CD14-positive monocyte (primary cell): ENCODE data around the gene CANT1. TPM values are rescaled to one million over a fixed set of nuclear protein-coding genes. Genes with fewer than 3 reads are reported as not detected.

Experiments used
- DNase-seq, 3 donors: peaks; one replicate each; pipeline ENCODE4 v3.0.0-alpha.2; 2011 to 2022
- H2AFZ ChIP-seq: 2 replicates; pipeline ENCODE4 v1.6.0; 2012; ENCODE audit warnings: mild to moderate bottlenecking, low read depth, low read length, inconsistent platforms; ENCODE audit not compliant: insufficient read depth, poor library complexity, severe bottlenecking
- H3K27ac ChIP-seq, 2 donors: 1 replicate in 1 of 2; 2 replicates in 1 of 2; pipeline ENCODE4 v1.5.1; 2012 to 2013; ENCODE audit warnings: low read length in 2 of 2, control low read depth in 1 of 2, inconsistent platforms in 1 of 2, low read depth in 1 of 2, mild to moderate bottlenecking in 1 of 2
- H3K27me3 ChIP-seq, 2 donors: one replicate each; pipeline versions ENCODE4 v1.6.0 to v1.6.1; 2011 to 2013; ENCODE audit warnings: low read length in 2 of 2; ENCODE audit not compliant: control insufficient read depth in 2 of 2, insufficient read depth in 2 of 2
- H3K36me3 ChIP-seq, 2 donors: replicated peaks in 1 of 2; 1 replicate in 1 of 2; 2 replicates in 1 of 2; pipeline versions ENCODE4 v1.5.1 to v1.6.1; 2012 to 2013; ENCODE audit warnings: low read length in 2 of 2, control low read depth in 1 of 2, inconsistent platforms in 1 of 2, mild to moderate bottlenecking in 1 of 2; ENCODE audit not compliant: insufficient read depth in 2 of 2, control insufficient read depth in 1 of 2
- H3K4me1 ChIP-seq, 2 donors: 1 replicate in 1 of 2; 2 replicates in 1 of 2; pipeline versions ENCODE4 v1.5.1 to v1.6.1; 2012 to 2013; ENCODE audit warnings: low read length in 2 of 2, control low read depth in 1 of 2, inconsistent platforms in 1 of 2, mild to moderate bottlenecking in 1 of 2, moderate library complexity in 1 of 2; ENCODE audit not compliant: insufficient read depth in 2 of 2, control insufficient read depth in 1 of 2
- H3K4me2 ChIP-seq: replicated peaks from 2 replicates; pipeline ENCODE3; 2012; ENCODE audit warnings: low read length, moderate library complexity, mild to moderate bottlenecking; ENCODE audit not compliant: poor library complexity, severe bottlenecking; ENCODE audit errors: extremely low read depth
- H3K4me3 ChIP-seq, 3 experiments: fragments of 200-600 bp in 1 of 3; sonication (generic) in 1 of 3; replicated peaks in 1 of 3; 1 replicate in 2 of 3; 2 replicates in 1 of 3; pipeline ENCODE4 v1.5.1; 2011 to 2013; ENCODE audit warnings: low read length in 3 of 3, mild to moderate bottlenecking in 3 of 3, control low read depth in 2 of 3, low read depth in 2 of 3, inconsistent platforms in 1 of 3, moderate library complexity in 1 of 3
- H3K79me2 ChIP-seq: 2 replicates; pipeline ENCODE4 v1.6.0; 2012; ENCODE audit warnings: mild to moderate bottlenecking, control low read depth, inconsistent platforms, low read length, moderate library complexity; ENCODE audit not compliant: insufficient read depth
- H3K9ac ChIP-seq: 2 replicates; pipeline ENCODE4 v1.6.0; 2017; ENCODE audit warnings: low read length, mild to moderate bottlenecking; ENCODE audit not compliant: insufficient read depth, poor library complexity, severe bottlenecking
- H3K9me3 ChIP-seq, 2 donors: replicated peaks in 1 of 2; 1 replicate in 1 of 2; 2 replicates in 1 of 2; pipeline versions ENCODE4 v1.5.1 to v1.6.1; 2012 to 2013; ENCODE audit warnings: low read length in 2 of 2, control low read depth in 1 of 2; ENCODE audit not compliant: control insufficient read depth in 1 of 2, insufficient read depth in 1 of 2
- H4K20me1 ChIP-seq: 2 replicates; pipeline ENCODE4 v1.6.0; 2012; ENCODE audit warnings: mild to moderate bottlenecking, low read length, control low read depth, moderate library complexity; ENCODE audit not compliant: insufficient read depth
- H3K27ac Mint-ChIP-seq, 7 donors: one replicate each; pipeline ENCODE4 v1.8.0; 2020; ENCODE audit warnings: mild to moderate bottlenecking in 7 of 7, mixed read lengths in 7 of 7, moderate library complexity in 6 of 7, inconsistent platforms in 2 of 7
- H3K27me3 Mint-ChIP-seq, 3 donors: one replicate each; pipeline ENCODE4 v1.8.0; 2021 to 2022; ENCODE audit warnings: low read depth in 3 of 3, mild to moderate bottlenecking in 3 of 3, mixed read lengths in 3 of 3, moderate library complexity in 3 of 3, inconsistent platforms in 1 of 3
- H3K36me3 Mint-ChIP-seq, 2 donors: one replicate each; pipeline ENCODE4 v1.8.0; 2020; ENCODE audit warnings: mixed read lengths in 2 of 2, inconsistent platforms in 1 of 2, mild to moderate bottlenecking in 1 of 2
- H3K4me1 Mint-ChIP-seq: one replicate; pipeline ENCODE4 v1.8.0; 2020; ENCODE audit warnings: mild to moderate bottlenecking, mixed read lengths
- H3K4me3 Mint-ChIP-seq, 2 donors: one replicate each; pipeline ENCODE4 v1.8.0; 2020; ENCODE audit warnings: mild to moderate bottlenecking in 2 of 2, mixed read lengths in 2 of 2, moderate library complexity in 1 of 2
- H3K9me3 Mint-ChIP-seq, 7 donors: one replicate each; pipeline ENCODE4 v1.8.0; 2020 to 2022; ENCODE audit warnings: mixed read lengths in 7 of 7, mild to moderate bottlenecking in 6 of 7, moderate library complexity in 6 of 7, inconsistent platforms in 2 of 7
- CTCF ChIP-seq: fragments of 200-600 bp; IDR thresholded peaks from one replicate; pipeline ENCODE4 v1.8.0; 2022; ENCODE audit warnings: antibody characterized with exemption, mild to moderate bottlenecking
- WGBS: methylation state at CpG from one replicate; pipeline ENCODE4 v1.1.5; 2013; ENCODE audit warnings: missing lambda C conversion rate; ENCODE audit not compliant: insufficient coverage; 5-methylcytosine and 5-hydroxymethylcytosine counted together
- intact Hi-C, 2 donors: fragments of 100-400 bp; cut with micrococcal nuclease; formaldehyde crosslinking; loops; one replicate each; pipeline versions ENCODE4 v1.15.0 to v1.15.1; 2023
- polyA plus RNA-seq, 3 donors: library from polyadenylated mRNA; depleted of rRNA in 1 of 3; unstranded in 2 of 3; stranded (reverse) in 1 of 3; fragments of 300-500 nt in 2 of 3; fragments of >200 nt in 1 of 3; fragmentation: Illumina TruSeq in 2 of 3; gene quantifications; 1 replicate in 2 of 3; 2 replicates in 1 of 3; pipeline ENCODE4 v1.2.3, GENCODE V29; 2012 to 2021

CANT1 gene
- polyA plus RNA-seq, 3 donors, result 10.6 to 16.6 (median 14.3) TPM

DNA sequence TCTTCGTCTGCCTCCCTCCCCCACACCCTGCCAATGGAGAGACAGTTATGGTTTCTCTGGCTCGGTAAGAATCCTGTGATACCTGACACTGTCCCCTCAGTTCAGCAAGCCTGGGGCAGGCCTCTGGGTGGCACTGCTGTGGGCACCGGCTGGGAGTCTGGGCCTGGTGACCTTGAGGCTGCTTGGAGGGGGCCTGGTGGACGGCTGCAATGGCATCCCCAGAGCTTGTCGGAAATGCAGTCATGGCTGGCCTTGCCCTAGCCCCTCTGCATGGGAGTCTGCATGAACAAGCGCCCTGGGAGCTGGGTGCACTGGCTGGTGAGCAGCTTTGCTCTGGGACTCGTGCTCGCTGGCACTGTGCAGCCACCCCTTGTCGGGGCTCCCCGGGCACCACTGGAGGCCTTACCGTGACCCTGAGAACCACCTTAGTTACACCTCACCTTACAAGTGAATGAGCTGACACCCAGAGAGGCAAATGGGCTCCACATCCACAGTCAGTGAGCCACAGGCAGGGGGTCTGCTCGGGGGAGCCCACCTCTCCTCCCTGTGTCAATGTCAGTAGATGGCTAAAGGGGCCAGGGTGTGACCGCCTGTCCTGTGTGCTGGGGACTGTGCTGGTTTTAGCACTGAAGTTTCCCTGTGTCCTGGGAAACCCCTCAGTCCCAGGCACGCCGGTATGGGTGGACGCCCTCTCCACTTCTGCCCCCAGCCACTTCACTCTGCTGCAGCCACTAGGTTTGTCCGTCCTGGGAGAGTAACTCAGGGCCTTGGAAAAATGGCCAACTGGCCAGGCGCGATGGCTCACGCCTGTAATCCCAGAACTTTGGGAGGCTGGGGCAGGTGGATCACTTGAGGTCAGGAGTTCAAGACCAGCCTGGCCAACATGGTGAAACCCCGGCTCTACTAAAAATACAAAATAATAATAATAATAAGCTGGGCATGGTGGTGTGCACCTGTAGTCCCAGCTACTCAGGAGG is 31.3 kb downstream of the CANT1 start:
- Histone ChIP-seq H3K4me3 (no peak overlapping the region), H3K4me2 (no peak overlapping the region), H3K36me3 (no peaks in the 10 kb centered on the region), H3K9ac (no peak overlapping the region), H3K27ac (no peak overlapping the region), H4K20me1 (no peaks in the 10 kb centered on the region), H2AFZ (no peak overlapping the region), H3K79me2 (no peaks in the 10 kb centered on the region), H3K27me3 (no peaks in the 10 kb centered on the region), H3K9me3 (no peaks in the 10 kb centered on the region), H3K4me1 (peaks cover 11 to 12% of the 10 kb centered on the region in 2 donors)
- no peak for TF ChIP-seq CTCF
- H3K4me3 Mint-ChIP-seq, result no peak overlapping the region
- DNase-seq, result no peak
- H3K27me3 Mint-ChIP-seq, result peaks cover 0 to 2% (median 0%) of the 10 kb centered on the region in 3 donors
- intact Hi-C loops, result loop anchor here in 1 of 2 donors (10.0 kb wide), 1 partner anchor 133 kb away; the partner anchor contains the start of gene USP36
- H3K36me3 Mint-ChIP-seq, result no peaks in the 10 kb centered on the region
- H3K4me1 Mint-ChIP-seq, result peaks cover 16% of the 10 kb centered on the region
- peak overlapping the region in 1 of 7 donors; percentile 68 for H3K27ac Mint-ChIP-seq
- WGBS, result 86% methylated on average over 13 of the region's 21 CpGs
- no peaks in the 10 kb centered on the region for H3K9me3 Mint-ChIP-seq

GRCh38 chr17:78977681-78977943 is 32.0 kb downstream of the CANT1 start:
- H4K20me1 ChIP-seq, result no peaks in the 10 kb centered on the region
- Mint-ChIP-seq H3K4me1 (peaks cover 16% of the 10 kb centered on the region), H3K36me3 (no peaks in the 10 kb centered on the region), H3K9me3 (no peaks in the 10 kb centered on the region), H3K27me3 (peaks cover 0 to 2% (median 1%) of the 10 kb centered on the region in 3 donors), H3K27ac (no peak overlapping the region), H3K4me3 (no peak overlapping the region)
- no peak for DNase-seq
- peaks cover 11 to 12% of the 10 kb centered on the region in 2 donors for H3K4me1 ChIP-seq
- H3K36me3 ChIP-seq, result no peaks in the 10 kb centered on the region
- H2AFZ ChIP-seq, result no peak overlapping the region
- no peak overlapping the region for H3K4me3 ChIP-seq
- H3K4me2 ChIP-seq, result no peak overlapping the region
- H3K27ac ChIP-seq, result no peak overlapping the region
- no peaks in the 10 kb centered on the region for H3K9me3 ChIP-seq
- no peaks in the 10 kb centered on the region for H3K27me3 ChIP-seq
- H3K79me2 ChIP-seq, result no peaks in the 10 kb centered on the region
- no peak for TF ChIP-seq CTCF
- H3K9ac ChIP-seq, result no peak overlapping the region
- over 99% methylated on average over 8 of the region's 8 CpGs for WGBS
- intact Hi-C loops, result loop anchor here in 1 of 2 donors (10.0 kb wide), 1 partner anchor 133 kb away; the partner anchor contains the start of gene USP36
